ENCODE results near the gene RSAD2. TPM values are rescaled to one million over a fixed set of nuclear protein-coding genes. Genes with fewer than 3 reads are reported as not detected.

Gene RSAD2
- total and polyA plus RNA-seq, 2 donors (not counting 3 experiments of a cell fraction or from before 2014, with no cell fraction given), result 0.03 to 0.18 TPM

- DNase-seq (ENCODE audit: low read depth, low spot score) (no peak), FAIRE-seq (no peak)
- BruUV-seq (replicated peaks), result no TSS peak
- Histone ChIP-seq H3K9me1 (replicated peaks; ENCODE audit: control insufficient read depth, extremely low read depth, insufficient read depth, low read length) (no peaks in the 10 kb centered on the region), H3K9ac (replicated peaks; ENCODE audit: extremely low read depth, insufficient read depth, low read length) (no peak overlapping the region), H2AFZ (ENCODE audit: low read depth, low read length) (no peak overlapping the region), H3K4me3 (replicated peaks in 1 of 3; ENCODE audit: insufficient read depth in 1 of 3, low read depth in 1 of 3, low read length in 3 of 3) (no peak overlapping the region), H4K20me1 (replicated peaks; ENCODE audit: control insufficient read depth, extremely low read depth, insufficient read depth, low read length) (no peaks in the 10 kb centered on the region), H3K9me3 (replicated peaks; ENCODE audit: control insufficient read depth, insufficient read depth, low read length) (no peaks in the 10 kb centered on the region), H3K4me2 (ENCODE audit: insufficient read depth, low read length) (no peak overlapping the region), H3K79me2 (ENCODE audit: control insufficient read depth, insufficient read depth, low read length) (no peaks in the 10 kb centered on the region), H3K36me3 (ENCODE audit: control insufficient read depth in 2 of 2, extremely low read depth in 1 of 2, insufficient read depth in 2 of 2, low read length in 2 of 2) (no peaks in the 10 kb centered on the region), H3K27ac (ENCODE audit: insufficient read depth, low read depth, low read length) (no peak overlapping the region), H3K4me1 (ENCODE audit: control insufficient read depth, extremely low read depth, insufficient read depth, low read length) (peaks cover 4% of the 10 kb centered on the region), H3K27me3 (ENCODE audit: control insufficient read depth in 2 of 2, insufficient read depth in 2 of 2, low read length in 2 of 2) (no peaks in the 10 kb centered on the region)
- intact Hi-C loops (cut with micrococcal nuclease) (no loop called here), dilution Hi-C loops (cut with MboI; ENCODE audit: extremely low pct_ligation_motif_present, low sequenced_read_pairs) (no loop called here)
- ChIA-PET CTCF (no interaction called here), POLR2A (no interaction called here)
- no peak for TF ChIP-seq FOS (IDR thresholded peaks at IDR 0.05; ENCODE audit: borderline replicate concordance, insufficient read depth, low read length)
- no peak for TF ChIP-seq GATA2 (IDR thresholded peaks at IDR 0.05; ENCODE audit: insufficient read depth, insufficient read length, low read depth, low read length)
- TF ChIP-seq MYC (IDR thresholded peaks at IDR 0.05; ENCODE audit: low read depth, low read length), result no peak
- no peak for TF ChIP-seq POLR2A (IDR thresholded peaks at IDR 0.05; ENCODE audit: low read depth, low read length)
- no peak for TF ChIP-seq JUN (IDR thresholded peaks at IDR 0.05; ENCODE audit: borderline replicate concordance, insufficient read depth, insufficient read length, low read depth)
- TF ChIP-seq CTCF (IDR thresholded peaks at IDR 0.05; ENCODE audit: extremely low read depth in 1 of 2, insufficient read depth in 1 of 2, low read depth in 1 of 2, low read length in 2 of 2), result no peak
- no peak for TF ChIP-seq EZH2 (IDR thresholded peaks at IDR 0.05; ENCODE audit: borderline replicate concordance, low read depth, low read length, severe bottlenecking)
- no peak for TF ChIP-seq POLR2AphosphoS5 (IDR thresholded peaks at IDR 0.05; ENCODE audit: insufficient read depth, low read depth, low read length)
- no peak for TF ChIP-seq MAX (IDR thresholded peaks at IDR 0.05; ENCODE audit: insufficient read depth, insufficient read length)
Measured at GRCh38 chr2:6832596-6833299, 44.8 kb upstream of the RSAD2 start.
